WTC11 (cell line): ENCODE data around the gene AK8.

Experiments
- ATF1 ChIP-seq: sonication (generic); formaldehyde crosslinking; IDR thresholded peaks from 2 replicates; pipeline ENCODE4 v1.8.1; 2023; ENCODE audit warnings: mild to moderate bottlenecking, moderate library complexity, missing genetic modification reagents
- ATF2 ChIP-seq: sonication (generic); formaldehyde crosslinking; IDR thresholded peaks from 2 replicates; pipeline ENCODE4 v1.8.1; 2022; ENCODE audit warnings: low read depth, missing genetic modification reagents, borderline replicate concordance
- NFE2L1 ChIP-seq: sonication (generic); formaldehyde crosslinking; IDR thresholded peaks from 2 replicates; pipeline ENCODE4 v1.8.1; 2023; ENCODE audit warnings: missing genetic modification reagents
- NR2C2 ChIP-seq: sonication (generic); formaldehyde crosslinking; IDR thresholded peaks from 2 replicates; pipeline ENCODE4 v1.8.0; 2022; ENCODE audit warnings: mild to moderate bottlenecking, missing genetic modification reagents
- ZNF232 ChIP-seq: sonication (generic); formaldehyde crosslinking; IDR thresholded peaks from 2 replicates; pipeline ENCODE4 v1.8.0; 2022; ENCODE audit warnings: mild to moderate bottlenecking, missing genetic modification reagents
- TF ChIP-seq, protein P1 (sequence below): fragments of 200-600 bp; IDR thresholded peaks from 2 replicates; pipeline ENCODE4 v1.8.0; 2022; ENCODE audit warnings: antibody characterized with exemption
- TF ChIP-seq, protein P2 (sequence below): sonication (generic); formaldehyde crosslinking; IDR thresholded peaks from 2 replicates; pipeline ENCODE4 v1.8.0; 2022; ENCODE audit warnings: mild to moderate bottlenecking, missing genetic modification reagents
- TF ChIP-seq, protein P3 (sequence below): sonication (generic); formaldehyde crosslinking; IDR thresholded peaks from 2 replicates; pipeline ENCODE4 v1.8.1; 2022; ENCODE audit warnings: mild to moderate bottlenecking, missing genetic modification reagents, moderate library complexity, borderline replicate concordance

GRCh38 chr9:132846109-132846917 is 31.8 kb downstream of the AK8 start:
- TF ChIP-seq, protein P1, sequence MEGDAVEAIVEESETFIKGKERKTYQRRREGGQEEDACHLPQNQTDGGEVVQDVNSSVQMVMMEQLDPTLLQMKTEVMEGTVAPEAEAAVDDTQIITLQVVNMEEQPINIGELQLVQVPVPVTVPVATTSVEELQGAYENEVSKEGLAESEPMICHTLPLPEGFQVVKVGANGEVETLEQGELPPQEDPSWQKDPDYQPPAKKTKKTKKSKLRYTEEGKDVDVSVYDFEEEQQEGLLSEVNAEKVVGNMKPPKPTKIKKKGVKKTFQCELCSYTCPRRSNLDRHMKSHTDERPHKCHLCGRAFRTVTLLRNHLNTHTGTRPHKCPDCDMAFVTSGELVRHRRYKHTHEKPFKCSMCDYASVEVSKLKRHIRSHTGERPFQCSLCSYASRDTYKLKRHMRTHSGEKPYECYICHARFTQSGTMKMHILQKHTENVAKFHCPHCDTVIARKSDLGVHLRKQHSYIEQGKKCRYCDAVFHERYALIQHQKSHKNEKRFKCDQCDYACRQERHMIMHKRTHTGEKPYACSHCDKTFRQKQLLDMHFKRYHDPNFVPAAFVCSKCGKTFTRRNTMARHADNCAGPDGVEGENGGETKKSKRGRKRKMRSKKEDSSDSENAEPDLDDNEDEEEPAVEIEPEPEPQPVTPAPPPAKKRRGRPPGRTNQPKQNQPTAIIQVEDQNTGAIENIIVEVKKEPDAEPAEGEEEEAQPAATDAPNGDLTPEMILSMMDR, result no peak
- TF ChIP-seq ATF1 (CRISPR knock-in tag) (no peak), ZNF232 (no peak), NR2C2 (CRISPR knock-in tag) (no peak), ATF2 (CRISPR knock-in tag) (no peak), NFE2L1 (CRISPR knock-in tag) (no peak)
- TF ChIP-seq, protein P2, sequence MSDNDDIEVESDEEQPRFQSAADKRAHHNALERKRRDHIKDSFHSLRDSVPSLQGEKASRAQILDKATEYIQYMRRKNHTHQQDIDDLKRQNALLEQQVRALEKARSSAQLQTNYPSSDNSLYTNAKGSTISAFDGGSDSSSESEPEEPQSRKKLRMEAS, result no peak
- TF ChIP-seq, protein P3, sequence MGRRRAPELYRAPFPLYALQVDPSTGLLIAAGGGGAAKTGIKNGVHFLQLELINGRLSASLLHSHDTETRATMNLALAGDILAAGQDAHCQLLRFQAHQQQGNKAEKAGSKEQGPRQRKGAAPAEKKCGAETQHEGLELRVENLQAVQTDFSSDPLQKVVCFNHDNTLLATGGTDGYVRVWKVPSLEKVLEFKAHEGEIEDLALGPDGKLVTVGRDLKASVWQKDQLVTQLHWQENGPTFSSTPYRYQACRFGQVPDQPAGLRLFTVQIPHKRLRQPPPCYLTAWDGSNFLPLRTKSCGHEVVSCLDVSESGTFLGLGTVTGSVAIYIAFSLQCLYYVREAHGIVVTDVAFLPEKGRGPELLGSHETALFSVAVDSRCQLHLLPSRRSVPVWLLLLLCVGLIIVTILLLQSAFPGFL (CRISPR knock-in tag), result no peak
